Gastroesophageal sphincter (tissue), 3 donors: Measurements from ENCODE around the gene TPST1.
A peak's percentile ranks its signal among the peaks of the same experiment; 100 is the strongest.

ENCODE experiments used
- CTCF ChIP-seq, 4 experiments: fragments of 200-600 bp in 2 of 4; fragments of 450-650 bp in 2 of 4; sonication (generic) in 1 of 4; IDR thresholded peaks; one replicate each; pipeline ENCODE4 v1.5.1; 2017 to 2019; ENCODE audit warnings: antibody characterized with exemption in 4 of 4, mild to moderate bottlenecking in 2 of 4, moderate library complexity in 2 of 4
- EP300 ChIP-seq: sonication (generic); formaldehyde crosslinking; IDR thresholded peaks from one replicate; pipeline ENCODE4 v1.6.1; 2017; ENCODE audit warnings: antibody characterized with exemption, mild to moderate bottlenecking
- POLR2A ChIP-seq, 2 donors: fragments of 450-650 bp; IDR thresholded peaks; one replicate each; pipeline ENCODE4 v1.6.1; 2017; ENCODE audit warnings: antibody characterized with exemption in 2 of 2, mild to moderate bottlenecking in 2 of 2, moderate library complexity in 1 of 2
- POLR2AphosphoS5 ChIP-seq: sonication (generic); formaldehyde crosslinking; IDR thresholded peaks from one replicate; pipeline ENCODE4 v1.6.1; 2017; ENCODE audit warnings: antibody characterized with exemption

GRCh38 chr7:66283003-66283920 lies 78.1 kb downstream of the TPST1 start:
- no peak for TF ChIP-seq POLR2A (IDR thresholded peaks at IDR 0.05)
- no peak for TF ChIP-seq CTCF (IDR thresholded peaks at IDR 0.05)
- no peak for TF ChIP-seq EP300
- peak; percentile 13 for TF ChIP-seq POLR2AphosphoS5
